GM12892 (cell line): ENCODE measurements around the gene SLC29A2.

Experiments used
- DNase-seq: peaks from one replicate; pipeline ENCODE4 v3.0.0; 2011; ENCODE audit not compliant: insufficient read length
- FAIRE-seq: peaks from 2 replicates; lab custom pipeline; 2011; peaks lifted over from hg19 to GRCh38; lab: Jason Lieb, UNC
- POLR2A ChIP-seq: IDR thresholded peaks from 2 replicates; pipeline ENCODE4 v1.6.1; 2011; ENCODE audit warnings: low read depth, low read length, control low read depth
- POLR2AphosphoS5 ChIP-seq: IDR thresholded peaks from 2 replicates; pipeline ENCODE4 v1.6.1; 2011; ENCODE audit warnings: low read depth, low read length, control low read depth
- TAF1 ChIP-seq: IDR thresholded peaks from 2 replicates; pipeline ENCODE4 v1.6.1; 2011; ENCODE audit warnings: low read depth, mild to moderate bottlenecking, control low read depth, low read length, borderline replicate concordance

SLC29A2 gene

DNA sequence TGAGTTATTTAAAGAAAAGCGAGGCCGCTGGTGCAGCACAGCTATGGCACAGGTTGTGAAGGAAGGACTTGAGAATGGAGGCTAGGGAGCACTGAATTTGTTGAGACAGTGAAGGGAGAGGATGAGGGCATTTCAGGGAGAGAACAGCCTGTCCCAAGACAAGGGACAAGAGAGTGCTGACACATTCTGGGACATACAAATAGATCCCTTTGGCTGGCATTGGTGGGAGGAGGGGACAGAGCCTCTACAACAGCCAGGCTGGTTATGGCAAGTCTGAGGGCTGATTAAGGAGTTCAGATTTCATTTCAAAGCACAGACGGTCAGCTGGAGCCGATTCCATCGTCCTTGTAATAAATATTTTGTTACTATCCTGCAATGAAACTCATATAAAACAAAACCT lies 1.7 kb upstream of the SLC29A2 start:
- no peak for TF ChIP-seq POLR2A
- no peak for TF ChIP-seq TAF1
- no peak for TF ChIP-seq POLR2AphosphoS5
- peak; percentile 5 for FAIRE-seq
- no peak for DNase-seq

GRCh38 chr11:66369073-66369894 lies 2.3 kb downstream of the SLC29A2 start:
- peak; percentile 3 for DNase-seq
- TF ChIP-seq POLR2A (no peak), POLR2AphosphoS5 (no peak), TAF1 (no peak)
- no peak for FAIRE-seq

GRCh38 chr11:66368484-66368883 lies 3.1 kb downstream of the SLC29A2 start:
- no peak for TF ChIP-seq POLR2AphosphoS5
- no peak for TF ChIP-seq TAF1
- FAIRE-seq: no peak
- no peak for DNase-seq

DNA sequence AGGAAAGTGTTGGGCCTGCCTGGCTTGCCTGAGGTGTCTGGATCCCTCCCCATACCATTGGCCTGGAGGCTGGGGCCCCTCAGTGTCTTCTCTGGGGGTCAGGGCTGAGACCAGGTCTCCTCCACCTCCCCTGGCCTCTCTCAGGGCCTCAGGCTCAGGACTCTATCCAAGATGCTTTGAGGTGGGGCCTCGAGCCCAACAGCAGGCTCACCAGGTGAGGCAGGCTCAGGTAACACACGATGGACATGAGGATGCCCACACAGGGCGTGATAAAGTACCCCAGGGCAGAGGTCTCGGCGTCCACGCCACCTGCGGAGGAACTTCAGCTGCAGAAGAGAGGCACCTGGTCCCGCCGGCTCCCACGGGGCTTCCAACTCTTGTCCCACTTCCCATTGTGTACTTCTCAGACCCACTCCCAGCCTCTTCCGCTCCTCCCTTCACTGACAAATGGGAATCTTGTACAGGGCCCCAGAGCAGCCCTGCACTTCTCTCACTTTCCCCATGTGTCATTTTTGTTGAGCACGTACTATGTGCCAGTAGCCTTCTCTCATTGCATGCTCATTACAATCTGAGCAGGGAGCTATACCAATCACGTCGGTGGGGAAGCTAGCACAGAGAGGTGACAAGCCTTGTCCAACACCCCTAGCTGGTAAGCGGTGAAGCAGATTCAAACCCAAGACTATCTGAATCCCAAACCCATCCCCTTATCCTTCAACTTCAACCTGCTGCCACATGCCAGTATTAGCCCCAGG lies 3.8 kb downstream of the SLC29A2 start:
- FAIRE-seq (no peak), DNase-seq (no peak)
- TF ChIP-seq TAF1: no peak
- no peak for TF ChIP-seq POLR2A
- no peak for TF ChIP-seq POLR2AphosphoS5

DNA sequence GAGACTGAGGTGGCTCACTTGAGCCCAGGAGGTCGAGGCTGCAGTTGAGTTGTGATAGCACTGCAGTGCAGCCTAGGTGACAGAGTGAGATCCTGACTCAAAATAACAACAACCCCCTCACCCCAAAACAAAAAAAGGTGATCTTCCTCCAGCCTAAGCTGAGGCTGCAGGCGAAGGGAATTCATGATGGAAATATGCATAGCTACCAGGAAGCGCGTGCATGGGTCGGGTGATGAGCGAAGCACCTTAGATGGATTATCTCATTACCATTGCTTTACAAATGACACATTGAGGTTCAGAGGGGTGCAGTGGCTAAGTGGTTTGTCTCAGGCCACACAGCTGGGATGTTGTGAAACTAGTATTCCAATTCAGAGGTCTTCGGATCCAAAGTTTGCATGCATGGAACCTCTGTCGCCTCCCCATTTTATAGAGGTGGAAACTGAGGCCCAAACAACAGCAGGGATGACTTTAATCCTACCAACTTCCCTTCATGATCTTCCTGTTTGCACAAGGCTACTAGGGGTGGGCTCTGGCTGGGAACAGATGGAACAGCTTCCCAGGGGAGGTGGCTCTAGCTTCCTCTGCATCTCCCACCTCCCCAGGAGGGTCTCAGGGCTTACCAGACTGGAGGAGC lies 4.6 kb downstream of the SLC29A2 start:
- FAIRE-seq (no peak), DNase-seq (no peak)
- no peak for TF ChIP-seq POLR2AphosphoS5
- no peak for TF ChIP-seq POLR2A
- TF ChIP-seq TAF1: no peak

GRCh38 chr11:66365711-66366619 lies 5.6 kb downstream of the SLC29A2 start:
- no peak for FAIRE-seq
- peak; percentile 4 for DNase-seq
- no peak for TF ChIP-seq POLR2AphosphoS5
- no peak for TF ChIP-seq POLR2A
- TF ChIP-seq TAF1: no peak

DNA sequence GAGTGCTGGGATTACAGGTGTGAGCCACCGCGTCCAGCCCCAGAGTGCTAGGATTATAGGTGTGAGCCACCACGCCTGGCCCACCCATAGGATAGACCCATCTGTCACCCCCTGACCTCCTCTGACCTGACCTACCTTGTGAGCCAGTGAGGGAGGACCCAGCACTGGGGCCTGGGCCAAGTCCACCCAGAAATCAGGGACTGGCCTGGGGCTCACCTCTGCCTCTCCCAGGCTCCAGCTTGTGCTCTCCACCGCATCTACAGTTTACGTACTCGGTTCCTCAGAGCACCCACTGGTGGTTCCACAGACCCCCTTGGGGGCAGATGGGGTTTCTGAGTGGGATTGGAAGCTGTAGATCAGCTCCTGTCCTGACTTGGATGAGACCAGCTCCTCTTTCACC lies 6.4 kb downstream of the SLC29A2 start:
- DNase-seq (peak; percentile 5), FAIRE-seq (no peak)
- no peak for TF ChIP-seq POLR2AphosphoS5
- no peak for TF ChIP-seq POLR2A
- no peak for TF ChIP-seq TAF1

DNA sequence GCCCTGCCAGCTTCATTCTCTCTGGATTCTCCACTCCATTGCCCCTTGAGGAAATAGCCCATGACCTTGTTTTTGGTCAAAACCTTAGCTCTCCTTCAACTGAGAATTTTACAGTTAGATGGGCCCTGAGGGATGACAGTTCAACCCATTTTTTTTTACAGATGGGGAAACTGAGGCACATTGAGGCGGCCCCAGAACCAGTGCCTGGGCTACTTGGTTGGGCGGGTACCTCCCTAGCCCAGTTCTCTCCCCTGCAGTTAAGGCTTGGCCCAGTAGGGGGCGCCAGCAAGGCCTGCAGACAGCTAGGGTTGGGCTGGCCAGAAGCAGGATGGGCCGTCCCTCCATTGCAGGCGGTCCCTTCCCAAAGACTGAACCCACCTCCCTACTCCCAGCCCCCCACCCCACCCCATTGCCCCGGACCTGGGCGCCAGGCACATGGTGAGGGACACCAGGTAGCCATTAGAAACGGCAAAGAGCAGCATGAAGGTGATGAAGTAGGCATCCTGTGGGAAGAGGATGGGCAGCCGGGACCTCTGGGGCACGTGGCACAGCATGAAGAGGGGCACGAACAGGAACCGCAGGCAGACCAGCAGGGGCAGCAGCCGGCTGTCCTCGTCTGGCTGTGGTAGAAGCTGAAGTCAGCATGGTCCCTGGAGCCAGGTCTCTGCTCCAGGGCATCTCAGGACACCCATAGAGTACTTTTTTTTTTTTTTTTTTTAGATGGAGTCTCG lies 7.6 kb downstream of the SLC29A2 start:
- TF ChIP-seq POLR2AphosphoS5 (no peak), TAF1 (no peak), POLR2A (no peak)
- FAIRE-seq: peak; percentile 30
- DNase-seq: peak; percentile 82

DNA sequence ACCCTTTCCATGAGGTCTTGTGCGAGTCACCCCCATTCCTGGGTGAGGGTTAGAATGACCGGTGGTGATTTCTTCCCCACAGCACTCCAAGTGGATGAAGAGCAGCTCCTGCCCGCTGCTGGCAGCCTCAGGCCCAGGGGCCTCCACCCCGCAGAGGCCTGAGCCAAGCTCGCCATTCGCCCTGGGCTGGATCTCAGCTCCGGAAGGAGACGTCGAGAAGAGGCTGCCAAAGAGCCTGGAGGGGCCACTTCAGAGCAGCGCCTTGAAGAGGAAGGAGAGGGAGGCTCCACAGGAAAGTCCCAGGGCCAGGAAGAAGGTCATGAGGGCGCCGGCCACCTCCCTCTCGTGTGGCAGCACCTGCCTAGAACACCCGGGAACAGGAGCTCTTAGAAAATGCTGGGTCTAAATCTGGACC lies 8.4 kb downstream of the SLC29A2 start:
- FAIRE-seq: no peak
- peak; percentile 4 for DNase-seq
- TF ChIP-seq POLR2AphosphoS5 (no peak; the same call in 1 of the 2 replicates), TAF1 (no peak), POLR2A (no peak)

GRCh38 chr11:66362481-66363147 lies 8.9 kb downstream of the SLC29A2 start:
- TF ChIP-seq POLR2AphosphoS5: no peak; the same call in 1 of the 2 replicates
- TF ChIP-seq TAF1: no peak
- DNase-seq (peak; percentile 9), FAIRE-seq (no peak)

- DNase-seq (peak; percentile 9), FAIRE-seq (no peak)
- TF ChIP-seq POLR2AphosphoS5 (no peak), TAF1 (no peak), POLR2A (no peak)
These were observed 10.0 kb downstream of the SLC29A2 start for GRCh38 chr11:66361502-66361941.
